MM.1S (cell line): ENCODE measurements around the gene ADK.
"Not testable (repeated sequence)": the region's sequence is repeated elsewhere in the genome, so short reads cannot be mapped to it uniquely, and the experiment has no call there.

ENCODE experiments used
- DNase-seq: peaks from one replicate; pipeline ENCODE4 v3.0.0-alpha.2; 2015
- H2AFZ ChIP-seq: fragments of 300-600 bp; sonication (generic); 2 replicates; pipeline ENCODE4 v1.6.0; 2016; ENCODE audit warnings: antibody characterized with exemption, low read length
- H3F3A ChIP-seq: fragments of 300-600 bp; sonication (generic); 2 replicates; pipeline ENCODE4 v1.6.1; 2016; ENCODE audit warnings: mild to moderate bottlenecking, antibody characterized with exemption, low read length, moderate library complexity, mixed read lengths; ENCODE audit not compliant: insufficient read depth
- H3K27ac ChIP-seq: fragments of 300-600 bp; sonication (generic); 2 replicates; pipeline ENCODE4 v1.5.1; 2016; ENCODE audit warnings: mild to moderate bottlenecking, low read length
- H3K27me3 ChIP-seq: fragments of 300-600 bp; sonication (generic); replicated peaks from 2 replicates; pipeline ENCODE4 v1.6.0; 2016; ENCODE audit warnings: low read length; ENCODE audit not compliant: insufficient read depth
- H3K36me3 ChIP-seq: fragments of 300-600 bp; sonication (generic); replicated peaks from 2 replicates; pipeline ENCODE4 v1.6.1; 2016; ENCODE audit warnings: mild to moderate bottlenecking, low read length, mixed read lengths; ENCODE audit not compliant: insufficient read depth
- H3K4me1 ChIP-seq: fragments of 300-600 bp; sonication (generic); 2 replicates; pipeline ENCODE4 v1.6.1; 2016; ENCODE audit warnings: low read length, mixed read lengths
- H3K4me2 ChIP-seq: fragments of 300-600 bp; sonication (generic); 2 replicates; pipeline ENCODE4 v1.6.0; 2016; ENCODE audit warnings: low read depth, low read length
- H3K4me3 ChIP-seq: fragments of 300-600 bp; sonication (generic); 2 replicates; pipeline ENCODE4 v1.5.1; 2016; ENCODE audit warnings: low read length, mixed read lengths
- H3K79me2 ChIP-seq: fragments of 300-600 bp; sonication (generic); 2 replicates; pipeline ENCODE4 v1.6.1; 2016; ENCODE audit warnings: mixed run types, low read length, mixed read lengths
- H3K9ac ChIP-seq: fragments of 300-600 bp; sonication (generic); 2 replicates; pipeline ENCODE4 v1.6.1; 2016; ENCODE audit warnings: low read length, mixed read lengths
- H3K9me2 ChIP-seq: fragments of 300-600 bp; sonication (generic); replicated peaks from 2 replicates; pipeline ENCODE4 v1.6.1; 2016; ENCODE audit warnings: mild to moderate bottlenecking, low read length, mixed read lengths; ENCODE audit not compliant: insufficient read depth
- H3K9me3 ChIP-seq: fragments of 300-600 bp; sonication (generic); replicated peaks from 2 replicates; pipeline ENCODE4 v1.6.1; 2016; ENCODE audit warnings: mild to moderate bottlenecking, low read length, mixed read lengths; ENCODE audit not compliant: insufficient read depth
- H4K20me1 ChIP-seq: fragments of 300-600 bp; sonication (generic); 2 replicates; pipeline ENCODE4 v1.6.1; 2016; ENCODE audit warnings: mild to moderate bottlenecking, low read length, moderate library complexity, mixed read lengths; ENCODE audit not compliant: insufficient read depth
- EZH2 ChIP-seq: fragments of 300-600 bp; sonication (generic); optimal IDR thresholded peaks from 2 replicates; pipeline ENCODE3; 2017; ENCODE audit warnings: low read depth, mild to moderate bottlenecking, antibody characterized with exemption, low read length, mixed read lengths
- EZH2phosphoT487 ChIP-seq: fragments of 300-600 bp; sonication (generic); IDR thresholded peaks from 2 replicates; pipeline ENCODE4 v1.6.1; 2018; ENCODE audit warnings: antibody characterized with exemption, low read length
- TF ChIP-seq, protein P1 (sequence below): fragments of 300-600 bp; sonication (generic); IDR thresholded peaks from 2 replicates; pipeline ENCODE4 v1.5.1; 2016; ENCODE audit warnings: antibody characterized with exemption, low read length, mixed read lengths

The ADK gene

DNA sequence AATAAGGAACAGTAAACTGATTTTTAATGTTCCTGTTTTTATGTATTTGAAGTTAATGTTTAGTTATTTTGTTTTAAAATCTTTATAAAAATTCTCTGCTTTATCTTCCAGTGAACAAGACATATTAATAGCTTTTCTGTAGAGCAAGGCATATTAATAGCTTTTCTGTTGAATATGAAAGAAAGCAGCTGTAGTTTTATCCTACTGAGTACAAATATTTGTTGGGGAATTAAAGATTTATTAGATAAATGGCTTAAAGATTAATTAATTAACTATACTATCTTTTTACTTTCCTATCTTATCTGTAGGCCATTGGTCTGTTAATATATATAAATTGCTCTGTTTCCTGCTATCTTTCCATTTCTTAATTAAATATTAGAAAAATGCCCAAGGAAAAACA lies 299.6 kb downstream of the ADK start:
- Histone ChIP-seq H3K4me2 (no peak overlapping the region), H2AFZ (no peak overlapping the region), H3K36me3 (no peaks in the 10 kb centered on the region), H3K4me1 (no peaks in the 10 kb centered on the region), H3K79me2 (no peaks in the 10 kb centered on the region), H3K27me3 (no peaks in the 10 kb centered on the region), H3K9me2 (no peaks in the 10 kb centered on the region), H3K9me3 (no peaks in the 10 kb centered on the region), H3K4me3 (no peak overlapping the region), H3K27ac (no peak overlapping the region), H3F3A (no peaks in the 10 kb centered on the region), H3K9ac (no peak overlapping the region), H4K20me1 (no peaks in the 10 kb centered on the region)
- no peak for TF ChIP-seq EZH2phosphoT487
- TF ChIP-seq EZH2, result no peak
- TF ChIP-seq, protein P1, sequence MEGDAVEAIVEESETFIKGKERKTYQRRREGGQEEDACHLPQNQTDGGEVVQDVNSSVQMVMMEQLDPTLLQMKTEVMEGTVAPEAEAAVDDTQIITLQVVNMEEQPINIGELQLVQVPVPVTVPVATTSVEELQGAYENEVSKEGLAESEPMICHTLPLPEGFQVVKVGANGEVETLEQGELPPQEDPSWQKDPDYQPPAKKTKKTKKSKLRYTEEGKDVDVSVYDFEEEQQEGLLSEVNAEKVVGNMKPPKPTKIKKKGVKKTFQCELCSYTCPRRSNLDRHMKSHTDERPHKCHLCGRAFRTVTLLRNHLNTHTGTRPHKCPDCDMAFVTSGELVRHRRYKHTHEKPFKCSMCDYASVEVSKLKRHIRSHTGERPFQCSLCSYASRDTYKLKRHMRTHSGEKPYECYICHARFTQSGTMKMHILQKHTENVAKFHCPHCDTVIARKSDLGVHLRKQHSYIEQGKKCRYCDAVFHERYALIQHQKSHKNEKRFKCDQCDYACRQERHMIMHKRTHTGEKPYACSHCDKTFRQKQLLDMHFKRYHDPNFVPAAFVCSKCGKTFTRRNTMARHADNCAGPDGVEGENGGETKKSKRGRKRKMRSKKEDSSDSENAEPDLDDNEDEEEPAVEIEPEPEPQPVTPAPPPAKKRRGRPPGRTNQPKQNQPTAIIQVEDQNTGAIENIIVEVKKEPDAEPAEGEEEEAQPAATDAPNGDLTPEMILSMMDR, result no peak
- DNase-seq, result no peak

DNA sequence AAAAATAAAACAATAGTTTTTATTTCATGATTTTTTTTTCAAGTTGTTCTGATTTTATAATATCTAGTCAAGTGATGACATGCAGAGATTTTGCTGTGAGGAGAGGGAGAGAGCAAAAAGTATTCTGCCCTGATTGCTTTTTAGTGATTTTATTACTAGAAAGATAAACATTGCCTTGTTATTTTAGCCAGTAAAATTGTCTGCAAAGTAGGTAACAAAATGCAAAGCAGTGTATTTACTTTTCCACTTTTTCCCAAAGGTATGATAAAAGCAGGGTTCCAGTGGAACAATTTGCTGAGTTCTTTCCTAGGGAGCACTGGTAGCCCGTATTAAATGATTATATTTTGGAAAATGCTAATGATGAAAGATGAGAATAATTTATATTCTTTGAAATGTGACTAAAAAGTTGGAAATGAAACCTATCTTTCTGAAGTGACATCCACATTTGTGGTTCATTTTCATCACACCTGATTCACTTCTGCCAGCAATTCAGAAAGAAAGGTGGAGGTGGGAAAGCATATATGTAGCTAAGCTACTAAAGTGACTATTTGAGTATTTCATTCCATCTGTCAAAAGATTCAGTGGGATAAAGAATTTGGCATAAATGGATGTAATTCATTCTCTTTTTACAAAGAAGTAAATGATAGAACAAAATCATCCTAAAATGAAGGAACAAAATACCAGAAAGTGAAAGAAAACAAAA lies 300.3 kb downstream of the ADK start:
- H3K4me3 ChIP-seq, result no peak overlapping the region
- no peaks in the 10 kb centered on the region for H3K27me3 ChIP-seq
- no peaks in the 10 kb centered on the region for H3K79me2 ChIP-seq
- no peaks in the 10 kb centered on the region for H4K20me1 ChIP-seq
- no peak overlapping the region for H2AFZ ChIP-seq
- no peaks in the 10 kb centered on the region for H3K9me2 ChIP-seq
- no peaks in the 10 kb centered on the region for H3K9me3 ChIP-seq
- H3K4me1 ChIP-seq, result no peaks in the 10 kb centered on the region
- H3K27ac ChIP-seq, result no peak overlapping the region
- no peak for DNase-seq
- no peak overlapping the region for H3K9ac ChIP-seq
- no peaks in the 10 kb centered on the region for H3K36me3 ChIP-seq
- no peaks in the 10 kb centered on the region for H3F3A ChIP-seq
- no peak overlapping the region for H3K4me2 ChIP-seq
- TF ChIP-seq EZH2, result no peak
- TF ChIP-seq EZH2phosphoT487, result no peak
- TF ChIP-seq, protein P1, result no peak

- Histone ChIP-seq H3K4me1 (no peaks in the 10 kb centered on the region), H4K20me1 (no peaks in the 10 kb centered on the region), H3K9me2 (no peaks in the 10 kb centered on the region), H3K36me3 (no peaks in the 10 kb centered on the region), H3K27me3 (no peaks in the 10 kb centered on the region), H3K9ac (no peak overlapping the region), H3K4me3 (no peak overlapping the region), H3K79me2 (no peaks in the 10 kb centered on the region), H3F3A (no peaks in the 10 kb centered on the region), H3K9me3 (no peaks in the 10 kb centered on the region), H3K4me2 (no peak overlapping the region), H2AFZ (no peak overlapping the region), H3K27ac (no peak overlapping the region)
- no peak for DNase-seq
- no peak for TF ChIP-seq EZH2
- TF ChIP-seq, protein P1, result no peak
- no peak for TF ChIP-seq EZH2phosphoT487
Observed at GRCh38 chr10:74453169-74453568, 302.1 kb downstream of the ADK start.

- H3K9ac ChIP-seq, H2AFZ ChIP-seq, H3K9me3 ChIP-seq, H3K4me3 ChIP-seq, DNase-seq, H3K27ac ChIP-seq, H3K4me1 ChIP-seq, H3K79me2 ChIP-seq, H4K20me1 ChIP-seq, H3K36me3 ChIP-seq, H3K27me3 ChIP-seq, H3K9me2 ChIP-seq, H3F3A ChIP-seq, H3K4me2 ChIP-seq: not testable (repeated sequence)
Observed at GRCh38 chr10:74457478-74457877, 306.5 kb downstream of the ADK start.
